SU-DHL-6 (cell line): ENCODE data around the gene POU6F1.

ENCODE experiments used
- H2AFZ ChIP-seq: fragments of 200-600 bp; sonication (generic); 2 replicates; pipeline ENCODE4 v1.6.1; 2014; ENCODE audit warnings: low read depth, mild to moderate bottlenecking, moderate library complexity, mixed read lengths, antibody characterized with exemption, low read length; ENCODE audit not compliant: severe bottlenecking
- H3F3A ChIP-seq: fragments of 200-600 bp; shearing (Covaris generic); 2 replicates; pipeline ENCODE4 v1.6.0; 2016; ENCODE audit warnings: antibody characterized with exemption, mild to moderate bottlenecking; ENCODE audit not compliant: insufficient read depth
- H3K27ac ChIP-seq: fragments of 200-600 bp; sonication (generic); 2 replicates; pipeline ENCODE4 v1.5.1; 2016; ENCODE audit warnings: low read depth, mild to moderate bottlenecking, low read length, moderate library complexity, mixed read lengths
- H3K27me3 ChIP-seq: fragments of 200-600 bp; sonication (generic), shearing (Covaris generic); 2 replicates; pipeline ENCODE4 v1.6.0; 2014; ENCODE audit warnings: mild to moderate bottlenecking, low read length
- H3K36me3 ChIP-seq: fragments of 200-600 bp; sonication (generic); 2 replicates; pipeline ENCODE4 v1.6.1; 2014; ENCODE audit warnings: mild to moderate bottlenecking, low read length, mixed read lengths
- H3K4me2 ChIP-seq: fragments of 300-600, 200-600 bp; shearing (Covaris generic), sonication (generic); 2 replicates; pipeline ENCODE4 v1.6.0; 2014; ENCODE audit warnings: low read length, low read depth, mild to moderate bottlenecking; ENCODE audit not compliant: poor library complexity, severe bottlenecking
- H3K4me3 ChIP-seq: fragments of 200-600 bp; sonication (generic); 2 replicates; pipeline ENCODE4 v1.5.1; 2014; ENCODE audit warnings: antibody characterized with exemption, low read length, mild to moderate bottlenecking, mixed read lengths; ENCODE audit not compliant: insufficient read depth, poor library complexity, severe bottlenecking
- H3K79me2 ChIP-seq: fragments of 200-600 bp; sonication (generic); 2 replicates; pipeline ENCODE4 v1.6.1; 2014; ENCODE audit warnings: mild to moderate bottlenecking, low read length, moderate library complexity; ENCODE audit not compliant: insufficient read depth
- H3K9ac ChIP-seq: fragments of 200-600 bp; sonication (generic); 2 replicates; pipeline ENCODE4 v1.7.0; 2014; ENCODE audit warnings: mild to moderate bottlenecking, low read length
- H3K9me2 ChIP-seq: fragments of 200-600 bp; sonication (generic); replicated peaks from 2 replicates; pipeline ENCODE4 v1.6.1; 2014; ENCODE audit warnings: low read length; ENCODE audit not compliant: insufficient read depth
- H3K9me3 ChIP-seq: fragments of 200-600 bp; sonication (generic); 2 replicates; pipeline ENCODE4 v1.6.1; 2014; ENCODE audit warnings: low read length, mixed read lengths; ENCODE audit not compliant: insufficient read depth
- H4K20me1 ChIP-seq: fragments of 200-600 bp; sonication (generic); 2 replicates; pipeline ENCODE4 v1.6.1; 2014; ENCODE audit warnings: low read depth, mild to moderate bottlenecking, antibody characterized with exemption, low read length, moderate library complexity, mixed read lengths
- CTCF ChIP-seq: fragments of 200-600 bp; sonication (generic); IDR thresholded peaks from one replicate; pipeline ENCODE4 v1.5.1; 2017; ENCODE audit warnings: antibody characterized with exemption, mild to moderate bottlenecking, low read length, moderate library complexity; ENCODE audit not compliant: insufficient read depth, poor library complexity, severe bottlenecking
- EZH2phosphoT487 ChIP-seq: fragments of 200-600 bp; sonication (generic), shearing (Covaris generic); conservative IDR thresholded peaks from 2 replicates; pipeline ENCODE4 v1.6.1; 2018; ENCODE audit warnings: mild to moderate bottlenecking, antibody characterized with exemption, low read length, moderate library complexity, mixed read lengths

POU6F1 gene

GRCh38 chr12:51219322-51219721 is 1.5 kb upstream of the POU6F1 start:
- no peaks in the 10 kb centered on the region for H4K20me1 ChIP-seq
- peak overlapping the region; percentile 84 for H3K4me2 ChIP-seq
- H3K4me3 ChIP-seq, result no peak overlapping the region
- no peaks in the 10 kb centered on the region for H3K27me3 ChIP-seq
- no peaks in the 10 kb centered on the region for H3K9me2 ChIP-seq
- no peaks in the 10 kb centered on the region for H3K9me3 ChIP-seq
- H3K27ac ChIP-seq, result no peak overlapping the region
- no peak overlapping the region for H3K9ac ChIP-seq
- H3K79me2 ChIP-seq, result no peaks in the 10 kb centered on the region
- no peak overlapping the region for H2AFZ ChIP-seq
- H3F3A ChIP-seq, result peaks cover 25% of the 10 kb centered on the region
- H3K36me3 ChIP-seq, result no peaks in the 10 kb centered on the region
- TF ChIP-seq EZH2phosphoT487 (no peak), CTCF (no peak)

- Histone ChIP-seq H3K9me2 (no peaks in the 10 kb centered on the region), H3K9ac (peak overlapping the region; percentile 66), H3K79me2 (no peaks in the 10 kb centered on the region), H4K20me1 (no peaks in the 10 kb centered on the region), H3K4me2 (peak overlapping the region; percentile 84), H3K9me3 (no peaks in the 10 kb centered on the region), H3F3A (peaks cover 25% of the 10 kb centered on the region), H2AFZ (peak overlapping the region; percentile 98), H3K36me3 (no peaks in the 10 kb centered on the region), H3K4me3 (peak overlapping the region; percentile 69), H3K27ac (peak overlapping the region; percentile 8; the same call in 1 of the 2 replicates), H3K27me3 (no peaks in the 10 kb centered on the region)
- no peak for TF ChIP-seq CTCF
- TF ChIP-seq EZH2phosphoT487, result no peak
Measured at GRCh38 chr12:51218607-51219161, 822 bp upstream of the POU6F1 start.

GRCh38 chr12:51217133-51217967 is 512 bp downstream of the POU6F1 start:
- Histone ChIP-seq H3K4me2 (peak overlapping the region; percentile 84), H3K27me3 (no peaks in the 10 kb centered on the region), H3K27ac (no peak overlapping the region)

More at GRCh38 chr12:51217133-51217967, 512 bp downstream of the POU6F1 start:
- Histone ChIP-seq H2AFZ (peak overlapping the region; percentile 98), H3F3A (peaks cover 25% of the 10 kb centered on the region), H3K36me3 (no peaks in the 10 kb centered on the region), H3K79me2 (no peaks in the 10 kb centered on the region), H3K9ac (peak overlapping the region; percentile 66), H3K4me3 (peak overlapping the region; percentile 69), H4K20me1 (no peaks in the 10 kb centered on the region), H3K9me3 (no peaks in the 10 kb centered on the region), H3K9me2 (no peaks in the 10 kb centered on the region)
- TF ChIP-seq CTCF (no peak), EZH2phosphoT487 (no peak)
